A549 (cell line): ENCODE data around the gene MYO1C. TPM values are rescaled to one million over a fixed set of nuclear protein-coding genes. Genes with fewer than 3 reads are reported as not detected.
"Not testable (repeated sequence)": the region's sequence is repeated elsewhere in the genome, so short reads cannot be mapped to it uniquely, and the experiment has no call there.

Source experiments
- ATAC-seq, 2 experiments: fragments of 200-7000 bp in 1 of 2; fragments of >200 bp in 1 of 2; cut with Nextera tagmentation in 1 of 2; cut with Tn5 transposase in 1 of 2; 3 replicates each; pipeline versions ENCODE4 v1.8.0 to v1.9.1; 2018 to 2020; ENCODE audit warnings: mild to moderate bottlenecking in 1 of 2, moderate library complexity in 1 of 2
- CTCF ChIA-PET: fragments of 300-600 bp; sonication (Branson Sonifier 250); formaldehyde crosslinking; extraction: SDS; loops from one replicate; lab custom pipeline; 2021; ENCODE audit warnings: antibody characterized with exemption, inconsistent platforms; lab: Yijun Ruan, JAX
- POLR2A ChIA-PET: fragments of 350-600 bp; formaldehyde crosslinking; extraction: SDS; loops from one replicate; lab custom pipeline; 2021; ENCODE audit warnings: antibody characterized with exemption, inconsistent platforms; lab: Yijun Ruan, JAX
- DNase-seq, 2 experiments: peaks; one replicate each; pipeline versions ENCODE4 v3.0.0 to v3.0.0-alpha.2; 2011 to 2016; ENCODE audit warnings: low read depth in 1 of 2, low spot score in 1 of 2
- FAIRE-seq: peaks from 2 replicates; lab custom pipeline; 2011; peaks lifted over from hg19 to GRCh38; lab: Jason Lieb, UNC
- H3K27ac ChIP-seq, 2 experiments: fragments of >200 bp; sonication (Bioruptor Twin); formaldehyde crosslinking; 3 replicates each; pipeline ENCODE4 v1.5.1; 2016 to 2017
- H3K4me1 ChIP-seq: fragments of >200 bp; sonication (Bioruptor Twin); formaldehyde crosslinking; 3 replicates; pipeline ENCODE4 v1.6.1; 2016
- H3K4me2 ChIP-seq: fragments of >200 bp; sonication (Bioruptor Twin); formaldehyde crosslinking; 3 replicates; pipeline ENCODE4 v1.6.1; 2016
- H3K4me3 ChIP-seq: fragments of >200 bp; sonication (Bioruptor Twin); formaldehyde crosslinking; 3 replicates; pipeline ENCODE4 v1.5.1; 2016
- H3K9me3 ChIP-seq: fragments of >200 bp; sonication (Bioruptor Twin); formaldehyde crosslinking; 3 replicates; pipeline ENCODE4 v1.6.1; 2016
- BCL3 ChIP-seq: fragments of >200 bp; sonication (Bioruptor Twin); formaldehyde crosslinking; IDR thresholded peaks from 3 replicates; pipeline ENCODE4 v1.6.1; 2016
- BHLHE40 ChIP-seq: IDR thresholded peaks from 2 replicates; pipeline ENCODE4 v1.6.1; 2012; ENCODE audit warnings: low read depth, low read length, inconsistent platforms
- CBX2 ChIP-seq: fragments of 200-600 bp; sonication (generic); IDR thresholded peaks from 2 replicates; pipeline ENCODE4 v1.6.1; 2016; ENCODE audit warnings: low read depth, mild to moderate bottlenecking, borderline replicate concordance
- CBX8 ChIP-seq: fragments of 200-600 bp; sonication (generic); IDR thresholded peaks from 2 replicates; pipeline ENCODE4 v1.6.1; 2016
- EHF ChIP-seq: fragments of 250-450 bp; sonication (Bioruptor Pico); IDR thresholded peaks from 2 replicates; pipeline ENCODE4 v1.5.0; 2020; ENCODE audit warnings: mild to moderate bottlenecking
- ELK1 ChIP-seq: fragments of 150-350 bp; IDR thresholded peaks from 2 replicates; pipeline ENCODE4 v1.6.1; 2014; ENCODE audit warnings: low read depth, mild to moderate bottlenecking, low read length
- ESRRA ChIP-seq: fragments of 150-350 bp; IDR thresholded peaks from 2 replicates; pipeline ENCODE4 v1.6.1; 2014; ENCODE audit warnings: mild to moderate bottlenecking, low read length, borderline replicate concordance
- FOSB ChIP-seq: fragments of 250-450 bp; sonication (Bioruptor Pico); IDR thresholded peaks from 2 replicates; pipeline ENCODE4 v1.5.0; 2020; ENCODE audit warnings: mild to moderate bottlenecking, moderate library complexity
- HEYL ChIP-seq: fragments of 250-450 bp; sonication (Bioruptor Pico); IDR thresholded peaks from 2 replicates; pipeline ENCODE4 v1.8.0; 2021; ENCODE audit warnings: mild to moderate bottlenecking, moderate library complexity
- HMGXB4 ChIP-seq: fragments of 250-450 bp; sonication (Bioruptor Pico); IDR thresholded peaks from 2 replicates; pipeline ENCODE4 v1.5.0; 2021; ENCODE audit warnings: mild to moderate bottlenecking, moderate library complexity, borderline replicate concordance
- HOXB13 ChIP-seq: fragments of 250-450 bp; sonication (Bioruptor Pico); IDR thresholded peaks from 2 replicates; pipeline ENCODE4 v1.5.0; 2020; ENCODE audit warnings: low read depth, mild to moderate bottlenecking, moderate library complexity
- JUN ChIP-seq, 2 experiments: fragments of >200 bp; sonication (Bioruptor Twin); formaldehyde crosslinking; IDR thresholded peaks; 2 replicates in 1 of 2; 3 replicates in 1 of 2; pipeline ENCODE4 v1.6.1; 2016 to 2017
- KDM1A ChIP-seq: fragments of 200-600 bp; sonication (generic); IDR thresholded peaks from 2 replicates; pipeline ENCODE4 v1.6.1; 2016; ENCODE audit warnings: low read depth, mild to moderate bottlenecking
- MAX ChIP-seq: IDR thresholded peaks from 2 replicates; pipeline ENCODE4 v1.6.1; 2012
- MAZ ChIP-seq: fragments of 150-350 bp; IDR thresholded peaks from 2 replicates; pipeline ENCODE4 v1.6.1; 2014; ENCODE audit warnings: antibody characterized with exemption, low read depth, low read length, borderline replicate concordance
- MYC ChIP-seq: IDR thresholded peaks from 2 replicates; pipeline ENCODE4 v1.6.1; 2012; ENCODE audit warnings: mild to moderate bottlenecking, inconsistent platforms, low read length, improper control_type of control experiment, borderline replicate concordance
- NPAS2 ChIP-seq: fragments of 250-450 bp; sonication (Bioruptor Pico); IDR thresholded peaks from 2 replicates; pipeline ENCODE4 v1.8.0; 2022; ENCODE audit warnings: mild to moderate bottlenecking, moderate library complexity, borderline replicate concordance
- PBX3 ChIP-seq: IDR thresholded peaks from 2 replicates; pipeline ENCODE4 v1.6.1; 2012
- PHF8 ChIP-seq: fragments of 200-600 bp; sonication (generic); IDR thresholded peaks from 2 replicates; pipeline ENCODE4 v1.6.1; 2016; ENCODE audit warnings: low read depth, mild to moderate bottlenecking, antibody characterized with exemption, moderate library complexity, borderline replicate concordance
- RAD21 ChIP-seq, 2 experiments: fragments of >200 bp in 1 of 2; sonication (Bioruptor Twin) in 1 of 2; formaldehyde crosslinking in 1 of 2; IDR thresholded peaks in 1 of 2; conservative IDR thresholded peaks in 1 of 2; 2 replicates in 1 of 2; 3 replicates in 1 of 2; pipeline ENCODE4 v1.6.1; 2012 to 2018; ENCODE audit warnings: inconsistent platforms in 1 of 2
- RARB ChIP-seq: fragments of 250-450 bp; sonication (Bioruptor Pico); IDR thresholded peaks from 2 replicates; pipeline ENCODE4 v1.8.0; 2021; ENCODE audit warnings: mild to moderate bottlenecking, moderate library complexity
- RFX5 ChIP-seq: fragments of 450-650 bp; IDR thresholded peaks from 2 replicates; pipeline ENCODE4 v1.7.1; 2014; ENCODE audit warnings: antibody characterized with exemption, mild to moderate bottlenecking, moderate library complexity
- SMC3 ChIP-seq: fragments of >200 bp; sonication (Bioruptor Twin); formaldehyde crosslinking; IDR thresholded peaks from 3 replicates; pipeline ENCODE4 v1.6.1; 2018; ENCODE audit warnings: inconsistent platforms
- TFCP2L1 ChIP-seq: fragments of 250-450 bp; sonication (Bioruptor Pico); IDR thresholded peaks from 2 replicates; pipeline ENCODE4 v1.5.0; 2021; ENCODE audit warnings: mild to moderate bottlenecking
- TP53 ChIP-seq: fragments of 250-450 bp; sonication (Bioruptor Pico); IDR thresholded peaks from 2 replicates; pipeline ENCODE4 v1.5.0; 2021; ENCODE audit warnings: mild to moderate bottlenecking, moderate library complexity
- ZSCAN20 ChIP-seq: fragments of 250-450 bp; sonication (Bioruptor Pico); IDR thresholded peaks from 2 replicates; pipeline ENCODE4 v1.8.0; 2022; ENCODE audit warnings: mild to moderate bottlenecking, moderate library complexity
- WGBS: methylation state at CpG from one replicate; pipeline ENCODE4 v1.1.6; 2017; ENCODE audit errors: missing lambda C conversion rate; 5-methylcytosine and 5-hydroxymethylcytosine counted together
- polyA plus RNA-seq, 4 experiments: library from polyadenylated mRNA; depleted of rRNA in 3 of 4; stranded (reverse); fragments of >200 nt; fragmentation: RNase III in 1 of 4; extraction: RNeasy Plus Mini Kit Qiagen cat#74134 plus additional on column Dnase treatment in 1 of 4; gene quantifications; 2 replicates in 3 of 4; 3 replicates in 1 of 4; pipeline ENCODE4 v1.2.3, GENCODE V29; 2011 to 2017

The MYO1C gene
- polyA plus RNA-seq, 2 of the 4 experiments (the other 2 are of a cell fraction), result 101 to 123 TPM

- not testable (repeated sequence) for FAIRE-seq, H3K27ac ChIP-seq, H3K4me1 ChIP-seq, H3K9me3 ChIP-seq, H3K4me3 ChIP-seq, DNase-seq, ATAC-seq, H3K4me2 ChIP-seq
- 88% methylated on average over 4 of the region's 4 CpGs for WGBS
- POLR2A ChIA-PET, result interaction anchor here (1.6 kb wide), 1 partner anchor 11 kb away, joined by 6 read pairs; the partner anchor contains the start of gene INPP5K
- CTCF ChIA-PET, result interaction anchor here (0.8 to 2.3 kb wide), 6 partner anchors 8 to 39 kb away, joined by 3 to 7 read pairs (median 4); no protein-coding TSS in a partner anchor
Observed at GRCh38 chr17:1526876-1527275, 34.4 kb upstream of the MYO1C start.

- WGBS, result 94% methylated on average over 5 of the region's 5 CpGs
- ChIA-PET CTCF (interaction anchor here (0.6 to 1.8 kb wide), 3 partner anchors 10 to 285 kb away, joined by 3 to 7 read pairs (median 5); no protein-coding TSS in a partner anchor), POLR2A (no interaction called here)
- no peaks in the 10 kb centered on the region for H3K9me3 ChIP-seq
- FAIRE-seq, result no peak
- TF ChIP-seq EHF (CRISPR knock-in tag) (no peak), HMGXB4 (no peak), MYC (no peak), PBX3 (no peak), BHLHE40 (no peak), JUN (IDR thresholded peaks at IDR 0.05) (no peak), TFCP2L1 (CRISPR knock-in tag) (no peak), MAX (no peak), KDM1A (no peak), BCL3 (no peak), RFX5 (no peak), ZSCAN20 (CRISPR knock-in tag) (no peak)
- no peak overlapping the region for H3K4me2 ChIP-seq
- peaks cover 6% of the 10 kb centered on the region; the same call in 1 of the 3 replicates for H3K4me1 ChIP-seq
- H3K4me3 ChIP-seq, result no peak overlapping the region
- no peak for ATAC-seq
- no peak for DNase-seq
- no peak overlapping the region for H3K27ac ChIP-seq
Observed at GRCh38 chr17:1522626-1523025, 30.1 kb upstream of the MYO1C start.

GRCh38 chr17:1521086-1521640 is 28.7 kb upstream of the MYO1C start:
- no peak overlapping the region for H3K4me2 ChIP-seq
- 90% methylated on average over 10 of the region's 10 CpGs for WGBS
- CTCF ChIA-PET, result interaction anchor here (0.6 to 4.2 kb wide), 8 partner anchors 11 to 156 kb away, joined by 3 to 20 read pairs (median 5); partner anchors contain the start of genes PITPNA and RILP

More at GRCh38 chr17:1521086-1521640, 28.7 kb upstream of the MYO1C start:
- no peak for TF ChIP-seq RFX5
- TF ChIP-seq NPAS2 (CRISPR knock-in tag), result no peak
- no peak for TF ChIP-seq TP53
- TF ChIP-seq HOXB13 (CRISPR knock-in tag), result no peak
- no peak for TF ChIP-seq HEYL (CRISPR knock-in tag)
- no peak for TF ChIP-seq ZSCAN20 (CRISPR knock-in tag)
- TF ChIP-seq MAZ, result no peak
- no peak for TF ChIP-seq BHLHE40
- no peak for TF ChIP-seq ESRRA
- no peak for TF ChIP-seq TFCP2L1 (CRISPR knock-in tag)
- no peak for TF ChIP-seq CBX8
- no peak for TF ChIP-seq FOSB (CRISPR knock-in tag)
- TF ChIP-seq BCL3, result no peak
- TF ChIP-seq RAD21 (conservative IDR thresholded peaks at IDR 0.05 in 1 of 2, IDR thresholded peaks at IDR 0.05 in 1 of 2), result no peak
- TF ChIP-seq RARB (CRISPR knock-in tag), result no peak
- no peak for TF ChIP-seq ELK1
- TF ChIP-seq CBX2, result no peak
- TF ChIP-seq SMC3, result no peak
- TF ChIP-seq PHF8, result no peak
- TF ChIP-seq, all 56 proteins: peak for 0
- no peak for FAIRE-seq
- no peak for DNase-seq
- no peak overlapping the region for H3K4me3 ChIP-seq
- POLR2A ChIA-PET, result interaction anchor here (1.3 kb wide), 1 partner anchor 33 kb away, joined by 3 read pairs; no protein-coding TSS in a partner anchor
- ATAC-seq, result no peak
- no peak overlapping the region for H3K27ac ChIP-seq
- peaks cover 7% of the 10 kb centered on the region; the same call in 1 of the 3 replicates for H3K4me1 ChIP-seq
- H3K9me3 ChIP-seq, result no peaks in the 10 kb centered on the region
